Hepatocyte (in vitro differentiated cells): ENCODE measurements around the gene UBN1. TPM values are rescaled to one million over a fixed set of nuclear protein-coding genes. Genes with fewer than 3 reads are reported as not detected.
"Not testable (repeated sequence)": the region's sequence is repeated elsewhere in the genome, so short reads cannot be mapped to it uniquely, and the experiment has no call there.

Experiments used
- DNase-seq: peaks from one replicate; pipeline ENCODE4 v3.0.0-alpha.2; 2016; ENCODE audit warnings: low spot score
- H2AFZ ChIP-seq: fragments of 200-600 bp; sonication (generic); 2 replicates; pipeline ENCODE4 v1.6.0; 2016; ENCODE audit warnings: antibody characterized with exemption, mild to moderate bottlenecking
- H3K27ac ChIP-seq: fragments of 200-600 bp; sonication (generic); 2 replicates; pipeline ENCODE4 v1.5.1; 2016; ENCODE audit warnings: mild to moderate bottlenecking
- H3K27me3 ChIP-seq: fragments of 200-600 bp; sonication (generic); 2 replicates; pipeline ENCODE4 v1.6.1; 2016
- H3K36me3 ChIP-seq: fragments of 200-600 bp; sonication (generic); replicated peaks from 2 replicates; pipeline ENCODE4 v1.5.1; 2016; ENCODE audit warnings: low read depth; ENCODE audit not compliant: insufficient read depth
- H3K4me1 ChIP-seq: fragments of 200-600 bp; sonication (generic); 2 replicates; pipeline ENCODE4 v1.5.1; 2016; ENCODE audit warnings: mild to moderate bottlenecking, moderate library complexity; ENCODE audit not compliant: insufficient read depth
- H3K4me2 ChIP-seq: fragments of 200-600 bp; sonication (generic); 2 replicates; pipeline ENCODE4 v1.6.0; 2016
- H3K4me3 ChIP-seq: fragments of 200-600 bp; sonication (generic); 2 replicates; pipeline ENCODE4 v1.5.1; 2016; ENCODE audit warnings: mild to moderate bottlenecking
- H3K79me2 ChIP-seq: fragments of 200-600 bp; sonication (generic); 2 replicates; pipeline ENCODE4 v1.6.0; 2017; ENCODE audit warnings: mild to moderate bottlenecking
- H3K9me2 ChIP-seq: fragments of 200-600 bp; sonication (generic); replicated peaks from 2 replicates; pipeline ENCODE4 v1.6.0; 2017; ENCODE audit warnings: mild to moderate bottlenecking; ENCODE audit not compliant: insufficient read depth
- H3K9me3 ChIP-seq: fragments of 200-600 bp; sonication (generic); 2 replicates; pipeline ENCODE4 v1.5.1; 2016; ENCODE audit warnings: low read depth, mild to moderate bottlenecking
- H4K20me1 ChIP-seq: fragments of 200-600 bp; sonication (generic); 2 replicates; pipeline ENCODE4 v1.6.0; 2016; ENCODE audit warnings: mild to moderate bottlenecking; ENCODE audit not compliant: insufficient read depth, poor library complexity, severe bottlenecking
- CTCF ChIP-seq: fragments of 200-600 bp; sonication (generic); IDR thresholded peaks from 2 replicates; pipeline ENCODE4 v1.5.1; 2016; ENCODE audit warnings: antibody characterized with exemption, mild to moderate bottlenecking; ENCODE audit not compliant: poor library complexity
- EZH2 ChIP-seq: fragments of 200-600 bp; sonication (generic); IDR thresholded peaks from 2 replicates; pipeline ENCODE4 v1.6.1; 2016; ENCODE audit warnings: antibody characterized with exemption, mild to moderate bottlenecking, borderline replicate concordance
- EZH2phosphoT487 ChIP-seq: fragments of 200-600 bp; sonication (generic); IDR thresholded peaks from one replicate; pipeline ENCODE4 v1.6.1; 2018; ENCODE audit warnings: antibody characterized with exemption, mild to moderate bottlenecking, low read depth, moderate library complexity; ENCODE audit not compliant: unreplicated experiment, severe bottlenecking
- WGBS: methylation state at CpG from one replicate; pipeline ENCODE4 v1.1.6; 2016; ENCODE audit warnings: low lambda C conversion rate; ENCODE audit errors: missing lambda C conversion rate; 5-methylcytosine and 5-hydroxymethylcytosine counted together
- polyA plus RNA-seq: library from polyadenylated mRNA; unstranded; fragments of >200 nt; fragmentation: Nextera tagmentation; extraction: Ambion mirVana; gene quantifications from 2 replicates; pipeline ENCODE4 v1.2.1, GENCODE V29; 2016
- total RNA-seq: library from RNA; depleted of rRNA; stranded (reverse); fragments of >200 nt; gene quantifications from 2 replicates; pipeline ENCODE4 v1.2.3, GENCODE V29; 2014

The UBN1 gene
- total and polyA plus RNA-seq, 2 experiments from 2014 or later = 19.1 to 28.1 TPM

GRCh38 chr16:4894276-4895150, 47.2 kb downstream of the UBN1 start:
- H3K27ac ChIP-seq = no peak overlapping the region
- H3K79me2 ChIP-seq = no peaks in the 10 kb centered on the region
- H2AFZ ChIP-seq = no peak overlapping the region
- no peaks in the 10 kb centered on the region for H3K9me2 ChIP-seq
- peaks cover 13% of the 10 kb centered on the region for H3K4me1 ChIP-seq
- no peaks in the 10 kb centered on the region for H3K9me3 ChIP-seq
- H3K27me3 ChIP-seq = no peaks in the 10 kb centered on the region
- no peak for TF ChIP-seq EZH2phosphoT487
- no peak for TF ChIP-seq EZH2
- no peak for TF ChIP-seq CTCF
- DNase-seq = no peak
- H3K4me2 ChIP-seq = no peak overlapping the region
- no peak overlapping the region for H3K4me3 ChIP-seq
- no peaks in the 10 kb centered on the region for H4K20me1 ChIP-seq
- 94% methylated on average over 22 of the region's 22 CpGs for WGBS
- H3K36me3 ChIP-seq = no peaks in the 10 kb centered on the region

GRCh38 chr16:4895366-4895765, 48.1 kb downstream of the UBN1 start:
- Histone ChIP-seq H3K9me2 (no peaks in the 10 kb centered on the region), H2AFZ (no peak overlapping the region), H3K79me2 (no peaks in the 10 kb centered on the region), H4K20me1 (no peaks in the 10 kb centered on the region), H3K4me1 (peaks cover 13% of the 10 kb centered on the region), H3K27me3 (no peaks in the 10 kb centered on the region), H3K4me2 (no peak overlapping the region), H3K27ac (no peak overlapping the region), H3K4me3 (no peak overlapping the region), H3K36me3 (no peaks in the 10 kb centered on the region), H3K9me3 (no peaks in the 10 kb centered on the region)
- no peak for DNase-seq
- 96% methylated on average over 13 of the region's 13 CpGs for WGBS
- TF ChIP-seq EZH2 = no peak
- TF ChIP-seq EZH2phosphoT487 = no peak
- no peak for TF ChIP-seq CTCF

- H4K20me1 ChIP-seq, H2AFZ ChIP-seq, H3K4me3 ChIP-seq, H3K27ac ChIP-seq, H3K36me3 ChIP-seq, H3K79me2 ChIP-seq, H3K4me2 ChIP-seq, H3K9me2 ChIP-seq, H3K9me3 ChIP-seq, H3K27me3 ChIP-seq, DNase-seq: not testable (repeated sequence)
- 98% methylated on average over 9 of the region's 9 CpGs for whole genome bisulfite sequencing
- H3K4me1 ChIP-seq = peaks cover 12% of the 10 kb centered on the region
Observed at GRCh38 chr16:4896761-4897160, 49.5 kb downstream of the UBN1 start.

GRCh38 chr16:4897328-4897727, 50.0 kb downstream of the UBN1 start:
- Histone ChIP-seq H3K27ac (no peak overlapping the region), H3K4me3 (no peak overlapping the region), H3K79me2 (no peaks in the 10 kb centered on the region), H3K9me3 (no peaks in the 10 kb centered on the region), H4K20me1 (no peaks in the 10 kb centered on the region), H2AFZ (no peak overlapping the region), H3K36me3 (no peaks in the 10 kb centered on the region), H3K4me2 (no peak overlapping the region), H3K4me1 (peaks cover 7% of the 10 kb centered on the region), H3K9me2 (no peaks in the 10 kb centered on the region), H3K27me3 (no peaks in the 10 kb centered on the region)
- no peak for DNase-seq
- TF ChIP-seq EZH2 (no peak), EZH2phosphoT487 (no peak), CTCF (no peak)
- 97% methylated on average over 7 of the region's 7 CpGs for WGBS
